Measurements from ENCODE around the gene U2AF2. TPM values are rescaled to one million over a fixed set of nuclear protein-coding genes. Genes with fewer than 3 reads are reported as not detected.

Gene U2AF2
- total RNA-seq, 1 experiment from 2014 or later: 343 TPM

- DNase-seq: no peak
- Histone ChIP-seq H4K20me1 (ENCODE audit: low read length) (peaks cover 4% of the 10 kb centered on the region; the same call in 1 of the 2 replicates), H3K9ac (ENCODE audit: low read length) (no peak overlapping the region), H3F3A (ENCODE audit: low read length, unreplicated experiment) (no peaks in the 10 kb centered on the region), H3K4me1 (ENCODE audit: insufficient read depth, low read length) (peaks cover 10% of the 10 kb centered on the region), H3K27me3 (ENCODE audit: low read length) (no peaks in the 10 kb centered on the region), H3K27ac (ENCODE audit: low read length) (no peak overlapping the region), H3K9me3 (ENCODE audit: low read length) (no peaks in the 10 kb centered on the region), H2AFZ (ENCODE audit: low read length) (no peak overlapping the region), H3K4me2 (ENCODE audit: low read length) (no peak overlapping the region), H3K9me2 (replicated peaks; ENCODE audit: low read length) (no peaks in the 10 kb centered on the region), H3K36me3 (ENCODE audit: low read depth, low read length) (no peaks in the 10 kb centered on the region), H3K79me2 (ENCODE audit: low read length) (peaks cover 8% of the 10 kb centered on the region), H3K4me3 (ENCODE audit: low read length) (no peak overlapping the region)
- CTCF ChIA-PET: no interaction called here
- intact Hi-C loops (cut with micrococcal nuclease): no loop called here
- no peak for TF ChIP-seq EZH2 (IDR thresholded peaks at IDR 0.05; ENCODE audit: low read length, unreplicated experiment)
- TF ChIP-seq, protein P1, sequence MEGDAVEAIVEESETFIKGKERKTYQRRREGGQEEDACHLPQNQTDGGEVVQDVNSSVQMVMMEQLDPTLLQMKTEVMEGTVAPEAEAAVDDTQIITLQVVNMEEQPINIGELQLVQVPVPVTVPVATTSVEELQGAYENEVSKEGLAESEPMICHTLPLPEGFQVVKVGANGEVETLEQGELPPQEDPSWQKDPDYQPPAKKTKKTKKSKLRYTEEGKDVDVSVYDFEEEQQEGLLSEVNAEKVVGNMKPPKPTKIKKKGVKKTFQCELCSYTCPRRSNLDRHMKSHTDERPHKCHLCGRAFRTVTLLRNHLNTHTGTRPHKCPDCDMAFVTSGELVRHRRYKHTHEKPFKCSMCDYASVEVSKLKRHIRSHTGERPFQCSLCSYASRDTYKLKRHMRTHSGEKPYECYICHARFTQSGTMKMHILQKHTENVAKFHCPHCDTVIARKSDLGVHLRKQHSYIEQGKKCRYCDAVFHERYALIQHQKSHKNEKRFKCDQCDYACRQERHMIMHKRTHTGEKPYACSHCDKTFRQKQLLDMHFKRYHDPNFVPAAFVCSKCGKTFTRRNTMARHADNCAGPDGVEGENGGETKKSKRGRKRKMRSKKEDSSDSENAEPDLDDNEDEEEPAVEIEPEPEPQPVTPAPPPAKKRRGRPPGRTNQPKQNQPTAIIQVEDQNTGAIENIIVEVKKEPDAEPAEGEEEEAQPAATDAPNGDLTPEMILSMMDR (conservative IDR thresholded peaks at IDR 0.05; ENCODE audit: low read depth, low read length): no peak
- TF ChIP-seq EZH2phosphoT487 (IDR thresholded peaks at IDR 0.05; ENCODE audit: borderline replicate concordance, low read length): no peak
- BruUV-seq (replicated peaks): no TSS peak
- POLR2A ChIA-PET (ENCODE audit: unreplicated experiment): interaction anchor here (0.5 kb wide), 1 partner anchor 8 kb away, joined by 24 read pairs; no protein-coding TSS in a partner anchor
- no peak for ATAC-seq
Observed at GRCh38 chr19:55626350-55626749, 28.5 kb upstream of the U2AF2 start.

GRCh38 chr19:55632463-55632834 lies 22.4 kb upstream of the U2AF2 start:
- no peak overlapping the region for H3K4me3 ChIP-seq (ENCODE audit: low read length)
- no peak for TF ChIP-seq EZH2 (IDR thresholded peaks at IDR 0.05; ENCODE audit: low read length, unreplicated experiment)
- TF ChIP-seq EZH2phosphoT487 (IDR thresholded peaks at IDR 0.05; ENCODE audit: borderline replicate concordance, low read length): no peak
- TF ChIP-seq, protein P1 (conservative IDR thresholded peaks at IDR 0.05; ENCODE audit: low read depth, low read length): peak; percentile 96
- peak overlapping the region; percentile 42 for H2AFZ ChIP-seq (ENCODE audit: low read length)
- no peaks in the 10 kb centered on the region for H4K20me1 ChIP-seq (ENCODE audit: low read length)
- BruUV-seq (replicated peaks): no TSS peak
- DNase-seq (peak; percentile 99), ATAC-seq (peak; percentile 73)
- ChIA-PET CTCF (interaction anchor here (0.5 to 1.6 kb wide), 9 partner anchors 11 to 210 kb away, joined by 3 to 12 read pairs (median 5); partner anchors contain the start of genes FIZ1 and ZNF524), POLR2A (ENCODE audit: unreplicated experiment) (interaction anchor here (0.5 to 0.6 kb wide), 3 partner anchors 8 to 451 kb away, joined by 3 to 7 read pairs (median 4); partner anchors contain the start of genes FIZ1 and ZNF784)
- H3K4me2 ChIP-seq (ENCODE audit: low read length): no peak overlapping the region
- H3K9me3 ChIP-seq (ENCODE audit: low read length): no peaks in the 10 kb centered on the region
- H3K4me1 ChIP-seq (ENCODE audit: insufficient read depth, low read length): peaks cover 13% of the 10 kb centered on the region
- intact Hi-C loops (cut with micrococcal nuclease): loop anchor here (5.0 kb wide), 2 partner anchors 35 to 170 kb away; partner anchors contain the start of genes C19orf85, FIZ1 and ISOC2
- H3K27ac ChIP-seq (ENCODE audit: low read length): no peak overlapping the region
- no peaks in the 10 kb centered on the region for H3K9me2 ChIP-seq (replicated peaks; ENCODE audit: low read length)
- H3K27me3 ChIP-seq (ENCODE audit: low read length): no peaks in the 10 kb centered on the region
- no peak overlapping the region for H3K9ac ChIP-seq (ENCODE audit: low read length)
- no peaks in the 10 kb centered on the region for H3F3A ChIP-seq (ENCODE audit: low read length, unreplicated experiment)
- no peaks in the 10 kb centered on the region for H3K36me3 ChIP-seq (ENCODE audit: low read depth, low read length)
- H3K79me2 ChIP-seq (ENCODE audit: low read length): peaks cover 27% of the 10 kb centered on the region

DNA sequence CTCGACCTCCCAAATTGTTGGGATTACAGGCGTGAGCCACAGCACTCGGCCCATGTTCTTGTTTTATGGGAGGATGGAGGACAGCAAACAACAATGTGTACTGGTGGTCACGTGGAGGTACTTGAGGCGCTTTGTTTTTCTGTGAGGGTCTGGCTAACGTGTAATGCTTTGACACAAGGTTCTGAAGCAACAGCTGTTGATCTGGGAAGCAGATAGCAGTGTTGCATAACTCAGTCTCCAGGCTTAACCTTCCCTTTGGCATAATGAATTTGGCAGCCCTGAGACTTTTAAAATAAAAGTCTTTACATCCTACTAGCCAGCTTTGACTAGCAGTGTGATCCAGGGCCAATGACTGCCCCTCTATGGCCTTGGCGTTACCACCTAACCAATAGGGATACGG lies 21.0 kb upstream of the U2AF2 start:
- ChIA-PET CTCF (interaction anchor here (1.0 to 1.6 kb wide), 3 partner anchors 20 to 478 kb away, joined by 3 to 12 read pairs (median 3); no protein-coding TSS in a partner anchor), POLR2A (ENCODE audit: unreplicated experiment) (no interaction called here)
- DNase-seq (no peak), ATAC-seq (no peak)
- TF ChIP-seq EZH2 (IDR thresholded peaks at IDR 0.05; ENCODE audit: low read length, unreplicated experiment) (no peak), EZH2phosphoT487 (IDR thresholded peaks at IDR 0.05; ENCODE audit: borderline replicate concordance, low read length) (no peak)
- TF ChIP-seq, protein P1 (conservative IDR thresholded peaks at IDR 0.05; ENCODE audit: low read depth, low read length): no peak
- no peaks in the 10 kb centered on the region for H3K9me3 ChIP-seq (ENCODE audit: low read length)
- no peak overlapping the region for H3K4me3 ChIP-seq (ENCODE audit: low read length)
- H3K79me2 ChIP-seq (ENCODE audit: low read length): peaks cover 41% of the 10 kb centered on the region
- no peaks in the 10 kb centered on the region for H3F3A ChIP-seq (ENCODE audit: low read length, unreplicated experiment)
- H3K4me1 ChIP-seq (ENCODE audit: insufficient read depth, low read length): peaks cover 13% of the 10 kb centered on the region
- peak overlapping the region; percentile 99; the same call in 1 of the 2 replicates for H3K4me2 ChIP-seq (ENCODE audit: low read length)
- BruUV-seq (replicated peaks): no TSS peak
- peak overlapping the region; percentile 81 for H2AFZ ChIP-seq (ENCODE audit: low read length)
- no peak overlapping the region for H3K9ac ChIP-seq (ENCODE audit: low read length)
- H3K27me3 ChIP-seq (ENCODE audit: low read length): no peaks in the 10 kb centered on the region
- intact Hi-C loops (cut with micrococcal nuclease): loop anchor here (5.0 kb wide), 2 partner anchors 37 to 172 kb away; partner anchors contain the start of genes C19orf85, FIZ1 and ISOC2
- no peaks in the 10 kb centered on the region for H3K9me2 ChIP-seq (replicated peaks; ENCODE audit: low read length)
- H3K36me3 ChIP-seq (ENCODE audit: low read depth, low read length): no peaks in the 10 kb centered on the region
- no peak overlapping the region for H3K27ac ChIP-seq (ENCODE audit: low read length)
- H4K20me1 ChIP-seq (ENCODE audit: low read length): no peaks in the 10 kb centered on the region
